NCI-H510A (cell line): ENCODE results near the gene SLC29A3.
"Not testable (repeated sequence)": the region's sequence is repeated elsewhere in the genome, so short reads cannot be mapped to it uniquely, and the experiment has no call there.

Source experiments
- DNase-seq: peaks from one replicate; lab custom pipeline; 2025; lab: John Stamatoyannopoulos, UW

SLC29A3 gene

DNA sequence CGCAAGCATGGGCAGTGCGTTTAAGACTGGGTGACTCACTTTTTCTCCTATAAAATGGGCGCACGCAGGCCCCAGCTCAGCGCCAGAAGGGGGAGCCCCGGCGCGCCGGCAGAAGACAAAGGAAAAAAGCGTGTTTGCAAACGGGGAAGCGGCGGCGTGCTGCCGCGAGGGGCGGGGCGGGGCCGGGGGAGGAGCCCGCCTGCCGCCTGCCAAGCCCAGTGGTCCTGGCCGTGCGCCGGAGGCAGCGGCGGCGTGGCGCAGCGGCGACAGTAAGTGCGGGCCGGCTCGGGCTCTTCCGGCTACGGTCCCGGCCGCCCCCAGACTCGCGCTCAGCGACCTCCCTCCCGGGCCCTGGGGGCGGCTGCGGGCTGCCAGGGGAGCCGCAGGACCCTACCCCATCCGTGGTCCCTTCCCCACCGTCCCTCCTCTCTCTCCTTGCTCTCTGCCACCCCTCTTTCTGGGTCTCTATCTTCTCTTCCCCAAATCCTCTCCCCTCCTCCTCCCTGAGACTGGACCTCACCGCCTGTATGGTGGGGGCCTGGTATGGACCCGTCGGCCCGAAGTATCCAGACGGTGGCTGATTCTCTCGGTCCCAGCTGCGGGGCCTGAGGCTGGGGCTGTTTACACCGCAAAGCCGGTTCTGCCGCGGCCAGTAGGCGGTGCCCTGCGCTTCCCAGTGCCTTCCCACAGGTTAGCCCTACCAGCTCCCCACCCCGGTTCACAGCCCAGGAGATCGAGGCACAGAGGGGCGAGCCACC lies at the start of gene SLC29A3:
Gene SLC29A3, plus strand, starts transcription at position 218 of the 758 bp plus-strand sequence. Its CDS starts 51 bp downstream, at position 269.
- DNase-seq: peak; percentile 73

DNA sequence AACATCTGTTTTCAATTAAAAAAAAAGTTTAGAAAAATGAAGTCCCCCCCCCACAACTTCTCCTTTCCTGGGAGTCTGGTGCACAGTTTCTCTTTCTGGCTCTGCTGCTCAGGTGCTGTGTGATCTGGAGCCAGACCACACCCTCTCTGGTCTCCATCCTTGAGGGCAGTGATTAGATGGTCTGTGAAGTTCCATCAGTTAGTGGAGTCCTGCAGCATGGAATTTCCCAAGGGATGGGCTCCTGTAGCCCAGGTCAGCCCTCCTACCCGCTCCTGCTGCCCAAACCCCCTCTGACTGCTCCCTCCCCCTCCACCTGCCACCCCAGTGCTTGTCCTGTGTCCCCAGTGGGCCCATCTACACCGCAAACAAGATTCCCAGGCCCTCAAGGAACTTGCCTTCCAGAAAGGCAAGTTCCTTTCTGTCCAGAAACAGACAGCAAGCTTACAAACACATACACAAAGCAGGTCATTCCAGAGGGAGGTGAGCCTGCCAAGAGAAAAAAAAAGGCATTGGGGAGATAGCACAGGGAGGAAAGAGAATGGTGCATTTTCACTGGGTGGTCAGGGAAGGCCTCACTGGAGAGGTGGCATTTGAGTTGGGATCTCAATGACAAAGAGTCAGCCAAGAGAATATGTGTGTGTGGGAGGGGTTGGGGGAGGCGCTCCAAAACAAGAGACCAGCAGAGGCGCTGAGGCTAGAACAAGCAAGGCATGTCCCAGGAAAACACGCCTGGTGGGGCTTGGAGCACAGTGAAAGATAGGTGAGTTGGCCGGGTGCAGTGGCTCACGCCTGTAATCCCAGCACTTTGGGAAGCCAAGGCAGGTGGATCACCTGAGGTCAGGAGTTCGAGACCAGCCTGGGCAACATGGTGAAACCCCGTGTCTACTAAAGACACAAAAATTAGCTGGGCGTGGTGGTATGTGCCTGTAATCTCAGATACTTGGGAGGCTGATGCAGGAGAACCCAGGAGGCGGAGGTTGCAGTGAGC lies 49.5 kb upstream of the SLC29A3 start:
- DNase-seq: no peak

DNA sequence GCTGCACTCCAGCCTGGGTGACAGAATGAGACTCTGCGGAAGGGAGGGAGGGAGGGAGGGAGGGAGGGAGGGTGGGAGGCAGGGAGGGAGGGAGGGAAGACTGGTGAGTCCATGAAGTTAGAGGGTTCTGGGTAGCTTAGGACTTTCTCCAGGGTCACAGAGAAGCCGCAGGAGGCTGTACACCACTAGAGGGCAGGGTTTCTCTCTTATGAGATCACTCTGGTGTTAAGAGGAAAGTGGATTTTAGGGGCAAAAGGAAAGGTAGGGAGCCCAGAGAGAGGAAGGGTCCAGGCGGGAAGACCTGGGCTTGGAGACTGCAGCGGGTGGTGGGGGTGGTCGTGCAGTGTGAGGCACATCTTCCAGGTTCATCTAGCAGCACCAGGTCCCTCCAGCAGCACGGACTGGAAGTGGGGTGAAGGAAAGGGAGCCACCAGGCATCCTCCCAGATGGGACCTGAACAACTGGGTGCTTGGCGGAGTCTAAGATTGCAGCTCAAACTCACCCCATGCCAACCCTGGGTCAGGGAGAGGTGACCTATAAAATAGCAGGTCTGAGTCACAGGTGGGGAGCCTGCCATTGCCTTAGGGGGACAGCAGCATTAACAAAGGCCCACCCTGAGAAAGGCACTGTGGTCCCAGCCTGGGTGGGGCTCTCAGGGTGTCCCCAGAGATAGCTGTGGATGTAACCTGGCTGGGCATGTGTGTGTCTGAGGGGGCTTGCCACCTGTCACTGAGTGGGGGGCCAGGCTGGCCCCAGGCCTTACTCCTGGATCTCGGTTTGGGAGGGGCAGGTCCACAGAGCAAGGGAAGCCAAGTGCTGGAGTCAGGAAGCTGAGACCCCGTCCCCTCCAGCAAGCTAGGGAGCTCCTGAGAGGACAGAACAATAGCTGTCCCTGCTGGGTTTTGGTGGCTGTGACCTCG lies 48.5 kb upstream of the SLC29A3 start:
- peak; percentile 39 for DNase-seq

DNA sequence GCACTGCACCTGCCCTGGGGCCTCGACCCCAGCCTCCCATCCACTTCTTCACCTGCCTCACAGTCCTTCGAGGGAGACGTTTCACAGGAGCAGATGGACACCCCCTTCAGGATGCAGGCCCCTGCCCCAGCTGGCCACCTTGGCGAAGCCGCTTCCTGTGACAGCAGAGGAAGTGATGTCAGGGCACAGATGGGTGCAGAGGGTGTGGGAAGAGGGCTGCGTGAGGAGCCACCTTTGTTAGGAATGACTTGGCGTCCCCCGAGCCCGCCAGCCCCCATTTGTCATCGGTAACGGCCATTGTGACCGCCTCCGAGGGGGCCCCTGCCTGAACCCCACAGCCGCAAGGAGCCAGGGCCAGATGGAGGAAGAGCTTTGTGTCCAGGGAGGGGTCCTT lies 47.4 kb upstream of the SLC29A3 start:
- no peak for DNase-seq

DNA sequence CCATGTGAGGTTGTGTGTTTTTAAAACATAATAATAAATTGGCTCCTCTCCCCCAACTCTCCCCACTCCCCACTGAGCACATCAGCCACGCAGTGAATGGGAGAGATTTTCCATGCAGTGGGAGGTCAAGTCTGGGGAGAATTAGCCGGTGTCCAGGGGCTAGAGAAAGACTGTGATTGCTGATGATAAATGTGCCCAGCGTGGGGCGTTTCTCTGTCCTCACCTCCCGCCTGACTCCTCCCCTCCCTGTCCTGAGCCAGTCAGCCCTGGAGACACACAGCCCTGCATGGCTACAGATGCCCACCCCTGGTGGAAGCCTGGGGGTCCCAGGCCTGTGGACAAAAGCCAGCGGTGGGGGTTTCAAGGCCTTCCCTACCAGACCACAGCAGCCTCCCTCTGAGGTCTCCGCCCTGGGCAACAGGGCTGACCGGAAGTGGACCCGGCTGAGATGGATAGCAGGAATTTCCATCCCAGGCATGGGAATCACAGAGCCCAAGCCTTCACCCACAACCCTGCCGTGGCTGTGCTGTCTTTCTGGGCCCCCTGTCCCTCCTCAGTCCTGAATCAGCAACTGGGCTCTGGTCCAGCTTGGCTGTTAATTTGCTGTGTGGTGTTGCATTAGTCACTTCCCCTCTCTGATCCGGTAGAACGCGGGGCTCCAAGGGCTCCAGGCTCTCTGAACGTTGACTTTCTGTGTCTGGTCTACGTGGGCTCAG lies 46.8 kb upstream of the SLC29A3 start:
- DNase-seq: no peak

DNA sequence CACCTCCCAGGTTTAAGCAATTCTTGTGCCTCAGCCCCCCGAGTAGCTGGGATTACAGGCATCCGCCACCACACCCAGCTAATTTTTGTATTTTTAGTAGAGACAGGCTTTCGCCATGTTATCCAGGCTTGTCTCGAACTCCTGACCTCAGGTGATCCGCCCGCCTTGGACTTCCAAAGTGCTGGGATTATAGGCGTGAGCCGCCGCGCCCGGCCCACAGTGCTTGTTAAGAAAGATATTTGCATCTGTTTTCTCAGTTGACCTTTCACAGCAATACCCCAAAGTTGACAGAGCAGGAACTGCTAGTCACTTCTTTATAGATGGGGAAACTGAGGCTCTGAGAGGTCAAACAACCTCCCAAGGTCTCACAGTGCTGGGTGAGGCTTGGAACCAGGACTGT lies 46.1 kb upstream of the SLC29A3 start:
- not testable (repeated sequence) for DNase-seq

DNA sequence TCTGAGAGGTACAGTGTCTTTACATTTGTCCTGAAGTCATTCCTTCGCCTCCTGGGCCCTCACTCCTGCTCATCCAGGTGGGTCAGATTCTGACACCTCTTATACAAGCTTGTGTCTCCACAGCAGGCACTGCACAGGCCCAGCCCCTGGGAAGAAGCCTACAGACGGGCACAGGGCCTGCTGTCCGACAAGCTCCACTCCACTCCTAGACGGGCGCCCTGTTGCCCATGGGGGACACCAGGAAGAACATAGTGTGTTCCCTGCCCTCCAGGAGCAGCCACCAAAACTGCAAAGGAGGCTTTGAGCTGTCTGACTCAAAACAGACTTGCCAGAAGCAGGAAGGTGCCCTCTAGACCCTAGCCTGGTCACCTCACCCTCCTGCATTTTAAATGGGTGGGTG lies 45.6 kb upstream of the SLC29A3 start:
- no peak for DNase-seq

DNA sequence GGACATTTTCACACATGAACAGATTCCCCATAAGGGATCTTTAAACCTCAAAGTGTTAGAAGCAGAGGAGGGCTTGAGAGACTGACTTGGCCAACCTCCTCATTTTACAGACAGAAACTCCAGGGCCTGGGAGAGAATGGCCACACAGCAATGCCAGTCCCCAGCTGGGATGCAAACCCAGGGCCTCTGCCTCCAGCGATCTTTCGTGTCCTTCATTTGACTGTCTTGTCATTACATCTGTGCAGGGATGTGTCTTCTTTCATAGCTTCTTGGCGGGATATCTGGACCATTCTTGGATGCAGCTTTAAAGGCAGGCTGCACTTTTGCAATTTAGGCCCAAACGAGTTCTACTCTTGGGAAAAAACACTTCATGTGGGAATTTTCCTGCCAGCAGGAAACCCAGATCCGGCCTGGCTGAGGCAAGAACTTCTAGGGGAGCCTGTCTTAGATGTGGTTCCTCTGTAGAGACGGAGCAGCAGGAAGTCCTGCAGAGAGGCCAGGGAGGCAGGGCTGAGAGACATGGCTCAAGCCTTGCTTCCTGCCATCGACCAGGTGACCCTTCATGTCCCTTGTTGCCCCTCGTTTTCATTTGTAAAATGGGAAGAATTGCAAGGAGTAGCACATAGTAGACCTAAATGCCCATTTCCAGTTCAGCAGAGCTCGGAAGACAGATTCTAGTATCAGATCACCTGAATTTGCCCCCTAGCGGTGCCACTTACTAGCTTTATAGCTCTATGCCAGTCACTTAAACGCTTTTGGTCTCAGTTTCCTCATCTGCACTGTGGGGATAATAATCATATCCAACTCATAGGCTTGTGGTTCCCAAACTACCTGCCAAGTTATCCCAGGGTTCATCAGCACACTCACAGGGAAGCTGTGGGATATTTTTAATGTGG lies 43.9 kb upstream of the SLC29A3 start:
- DNase-seq: no peak

DNA sequence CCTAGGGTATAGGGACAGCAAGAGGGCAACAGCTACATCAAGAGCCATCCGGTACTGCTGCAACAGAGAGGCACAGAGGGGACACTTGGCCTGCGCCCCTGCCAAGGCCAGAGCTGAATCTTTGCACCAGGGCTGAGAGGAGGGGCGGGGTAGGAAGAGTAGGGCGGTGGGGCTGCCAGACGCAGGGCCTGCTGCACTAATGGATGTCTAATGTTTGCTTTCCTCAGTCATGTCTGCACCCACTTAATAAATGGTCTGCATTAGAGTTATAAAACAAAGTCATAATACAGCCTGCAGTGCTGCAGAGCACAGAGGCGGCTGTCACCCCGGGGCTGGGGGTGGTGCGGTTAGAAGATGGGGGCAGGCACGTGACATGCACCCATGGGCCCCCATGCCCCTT lies 42.2 kb upstream of the SLC29A3 start:
- DNase-seq: no peak

DNA sequence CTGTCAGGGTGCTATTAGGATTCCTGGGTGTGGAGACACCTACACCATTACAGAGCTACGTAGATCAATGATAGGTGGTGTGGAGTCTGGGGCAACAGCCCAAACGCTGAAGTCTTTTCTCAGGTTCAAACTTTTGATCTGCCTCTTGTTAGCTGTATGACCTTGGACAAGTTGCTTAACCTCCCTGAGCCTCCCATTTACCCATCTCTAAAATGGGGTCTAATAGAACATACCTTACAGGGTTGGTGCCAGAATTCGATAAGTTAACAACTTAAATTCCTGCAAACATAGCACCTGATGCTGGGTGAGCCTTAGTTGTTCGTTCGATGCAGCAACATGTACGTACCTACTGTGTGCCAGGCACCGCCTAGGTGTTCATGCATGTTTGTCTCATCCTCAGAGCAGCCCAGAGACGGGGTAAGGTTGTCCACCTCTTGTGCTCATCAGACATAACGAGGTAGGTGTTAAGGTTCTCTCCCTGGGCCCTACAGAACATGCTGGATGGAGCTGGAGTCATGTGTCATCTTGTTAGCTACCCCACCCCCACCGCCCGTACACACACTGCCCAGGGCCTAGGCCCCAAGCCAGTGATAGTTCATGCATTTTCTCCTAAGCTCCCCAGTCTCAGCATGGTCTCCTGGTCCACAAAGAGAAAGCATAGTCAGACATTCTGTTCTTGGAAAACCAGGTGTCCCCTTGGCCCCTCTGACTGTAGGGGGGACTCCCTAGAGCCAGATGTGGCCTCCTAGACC lies 41.0 kb upstream of the SLC29A3 start:
- DNase-seq: no peak

DNA sequence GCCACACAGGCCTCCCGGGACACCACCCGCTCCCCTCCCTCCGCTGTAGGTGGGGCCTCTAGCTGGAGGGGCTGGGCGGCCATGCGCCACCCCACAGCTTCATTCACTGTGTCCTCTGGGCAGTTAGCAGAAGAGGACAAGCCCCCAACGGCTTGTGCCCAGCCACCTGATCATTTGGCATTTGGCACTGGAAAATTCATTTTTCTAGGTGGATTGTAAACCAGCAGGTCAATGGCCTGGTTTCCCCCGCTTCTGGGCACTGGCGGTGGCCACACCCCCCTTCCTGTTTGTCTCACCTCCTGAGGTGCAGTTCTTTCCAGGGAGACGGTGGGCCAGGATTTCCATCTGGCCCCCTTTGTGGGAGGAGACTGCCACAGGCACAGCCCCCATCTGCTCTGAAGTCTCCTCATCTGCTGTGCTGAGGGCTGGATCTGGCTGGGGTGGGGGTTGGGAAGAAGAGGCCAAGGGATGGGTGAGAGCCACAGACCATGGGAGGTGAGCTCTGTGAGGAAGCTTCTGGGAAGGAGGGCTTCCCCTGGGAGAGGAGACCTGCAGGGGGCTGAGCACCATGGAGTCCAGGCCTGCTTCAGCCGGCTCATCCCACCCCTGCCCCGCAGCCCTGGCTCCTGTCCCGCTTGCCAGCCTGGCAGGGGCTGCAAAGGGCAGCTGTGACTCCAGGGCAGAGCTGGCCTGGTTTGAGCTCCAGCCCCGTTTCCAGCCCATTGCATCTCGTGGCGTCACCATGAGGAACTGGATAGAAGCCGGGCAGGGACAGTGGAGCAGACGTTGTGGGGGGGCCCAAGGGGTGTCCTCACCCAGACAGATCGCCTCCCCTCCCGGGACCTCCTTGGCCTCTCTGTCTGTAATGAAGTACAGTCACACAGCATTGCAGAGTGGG lies 40.1 kb upstream of the SLC29A3 start:
- no peak for DNase-seq

DNA sequence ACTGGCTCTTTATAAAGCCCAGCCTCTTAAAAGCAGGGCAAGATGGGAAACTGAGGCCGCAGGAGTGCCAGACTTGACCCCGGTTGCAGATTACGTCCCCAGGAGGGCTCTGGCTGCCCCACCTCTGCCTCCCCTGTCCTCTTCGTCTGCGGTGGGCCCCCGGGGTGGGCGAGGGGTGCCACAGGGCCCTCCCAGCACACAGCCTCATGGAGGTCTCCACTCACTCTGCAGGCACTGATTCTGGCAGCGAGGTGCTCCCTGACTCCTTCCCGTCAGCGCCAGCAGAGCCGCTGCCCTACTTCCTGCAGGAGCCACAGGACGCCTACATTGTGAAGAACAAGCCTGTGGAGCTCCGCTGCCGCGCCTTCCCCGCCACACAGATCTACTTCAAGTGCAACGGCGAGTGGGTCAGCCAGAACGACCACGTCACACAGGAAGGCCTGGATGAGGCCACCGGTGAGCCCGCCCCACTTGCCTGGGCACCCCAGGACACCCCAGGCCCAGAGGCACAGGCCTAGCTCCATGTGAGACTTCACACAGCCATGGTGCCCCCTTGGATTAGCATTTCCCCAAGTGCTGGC lies 39.4 kb upstream of the SLC29A3 start:
- no peak for DNase-seq

DNA sequence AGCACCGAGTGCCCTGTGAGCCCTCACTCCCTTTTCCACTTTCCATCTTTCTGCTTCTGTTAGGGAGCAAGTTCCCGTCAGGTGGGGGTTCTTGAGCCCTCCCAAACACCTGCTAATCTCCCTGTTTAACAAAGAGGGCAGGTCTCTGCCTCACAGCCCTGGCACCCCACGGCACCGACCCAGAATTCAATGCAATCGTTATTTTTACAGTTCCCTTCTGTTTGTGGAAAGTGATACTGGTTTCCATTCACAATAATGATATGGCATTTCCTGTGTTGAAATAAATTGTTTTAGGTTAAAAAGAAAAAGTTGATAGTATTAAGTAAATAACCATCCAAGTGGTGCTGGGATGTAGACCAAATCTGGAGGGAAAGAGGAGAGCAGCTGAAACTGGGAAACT lies 38.8 kb upstream of the SLC29A3 start:
- DNase-seq: no peak

DNA sequence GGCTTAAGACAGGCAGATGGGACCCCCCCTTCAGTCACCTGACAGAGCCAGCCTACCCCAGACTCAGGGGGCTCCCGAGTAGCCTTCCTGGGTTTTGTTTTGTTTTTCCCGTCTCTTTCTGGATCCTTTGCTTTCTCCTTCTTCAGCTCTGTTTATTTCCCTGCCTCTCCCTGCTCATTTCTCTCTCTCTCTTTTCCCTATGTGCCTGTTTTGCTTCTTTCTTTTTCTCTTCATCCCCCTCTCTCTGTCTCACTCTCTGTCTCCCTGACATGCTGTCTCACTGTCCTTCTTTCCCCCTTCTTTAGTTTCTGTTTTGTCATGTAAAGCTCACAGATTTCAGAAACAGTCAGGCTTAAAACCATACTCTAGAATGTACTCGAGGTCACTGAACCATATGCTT lies 38.2 kb upstream of the SLC29A3 start:
- DNase-seq: no peak

DNA sequence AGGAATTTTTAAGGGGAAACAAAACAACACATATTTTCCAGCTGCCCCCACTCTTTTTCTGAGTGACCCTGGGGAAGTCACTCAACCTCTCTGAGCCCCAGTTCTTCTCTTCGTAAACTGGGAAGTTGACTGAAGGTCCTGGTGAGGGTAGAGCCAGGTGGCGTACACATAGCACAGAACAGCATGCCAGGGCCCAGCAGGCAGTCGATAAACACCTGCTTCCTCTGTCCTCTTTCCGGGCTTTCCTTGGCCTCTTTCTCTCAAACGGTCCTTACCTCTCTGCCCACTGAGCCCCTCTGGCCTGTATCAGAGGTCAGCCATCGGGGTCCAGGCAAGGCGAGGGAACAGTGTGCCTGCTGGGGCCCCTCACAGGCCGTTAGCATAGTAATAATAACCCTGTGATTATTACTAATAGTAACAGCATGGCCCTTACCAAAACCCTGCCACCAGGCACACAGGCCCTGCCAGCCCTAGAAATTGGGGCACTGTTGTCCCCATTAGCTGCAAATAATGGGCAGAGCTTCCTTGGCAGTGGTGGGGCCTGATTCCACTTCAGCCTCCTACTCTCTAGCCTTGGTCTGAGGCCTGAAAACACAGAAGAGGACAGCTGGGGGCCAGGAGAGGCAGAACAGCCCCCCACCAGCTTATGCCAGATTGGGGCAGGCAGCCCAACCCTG lies 37.3 kb upstream of the SLC29A3 start:
- DNase-seq: no peak

DNA sequence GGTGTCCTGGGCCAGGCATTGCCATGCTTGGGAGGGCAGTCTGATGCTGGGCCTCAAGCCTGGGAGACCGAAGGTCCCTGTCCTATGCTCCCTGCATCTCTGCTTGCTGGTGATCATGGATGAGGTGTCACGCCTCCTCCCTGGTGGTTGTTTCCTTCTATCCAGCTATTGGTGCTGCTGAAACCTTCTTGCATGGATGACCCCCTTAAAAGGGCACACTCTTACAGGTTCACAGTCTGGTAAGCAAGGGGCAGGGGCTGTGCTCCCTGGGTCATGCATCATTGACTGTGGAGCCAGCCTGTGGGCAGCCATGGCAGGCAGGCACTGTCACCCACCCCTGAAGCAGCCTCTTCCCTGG lies 36.8 kb upstream of the SLC29A3 start:
- no peak for DNase-seq

DNA sequence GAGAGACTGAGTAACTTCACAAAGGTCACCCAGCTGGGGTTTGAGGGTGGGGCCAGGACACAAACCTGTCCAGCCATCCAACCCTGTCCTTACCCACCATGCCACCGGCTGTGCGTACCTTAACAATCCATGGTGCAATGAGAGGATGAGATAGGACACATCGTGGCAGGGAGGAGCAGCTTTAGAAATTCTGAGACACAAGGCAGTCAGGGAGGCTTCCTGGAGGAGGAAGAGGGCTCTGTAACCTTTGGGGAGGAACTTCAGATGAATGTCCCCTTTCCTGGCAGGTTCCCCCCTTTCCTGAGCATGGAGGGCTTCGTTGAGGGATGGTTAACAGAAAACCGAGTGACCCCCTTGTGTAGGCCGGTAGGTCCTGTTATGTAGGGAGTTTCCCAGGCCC lies 35.6 kb upstream of the SLC29A3 start:
- DNase-seq: no peak

DNA sequence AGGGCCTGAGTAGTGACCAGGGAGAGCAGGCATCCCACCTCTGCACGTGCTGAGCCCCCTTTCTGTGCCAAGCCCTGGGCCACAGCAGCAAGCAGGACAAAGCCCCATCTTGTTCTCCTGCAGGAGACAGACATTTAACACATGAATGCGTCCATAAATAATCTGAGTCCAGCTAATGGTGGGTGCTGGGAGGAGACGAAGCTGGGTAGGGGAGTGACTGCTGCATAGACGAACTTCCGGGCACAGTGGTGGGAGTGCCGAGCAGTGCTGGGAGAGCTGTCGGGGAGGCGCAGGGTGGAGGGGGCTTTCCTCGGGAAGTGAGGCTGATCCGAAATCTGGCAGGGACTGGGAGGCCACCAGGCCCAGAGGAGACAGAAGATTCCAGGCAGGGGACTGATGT lies 35.2 kb upstream of the SLC29A3 start:
- DNase-seq: no peak
